NOMO-1 treated with dmso at 0.1 percent for 144 hours (cell line): ENCODE measurements around the gene ANKS1B.
"Not testable (repeated sequence)": the region's sequence is repeated elsewhere in the genome, so short reads cannot be mapped to it uniquely, and the experiment has no call there.

ENCODE experiments used
- DNase-seq: peaks from one replicate; lab custom pipeline; 2025; ENCODE audit not compliant: unreplicated experiment; lab: John Stamatoyannopoulos, UW

ANKS1B gene

DNA sequence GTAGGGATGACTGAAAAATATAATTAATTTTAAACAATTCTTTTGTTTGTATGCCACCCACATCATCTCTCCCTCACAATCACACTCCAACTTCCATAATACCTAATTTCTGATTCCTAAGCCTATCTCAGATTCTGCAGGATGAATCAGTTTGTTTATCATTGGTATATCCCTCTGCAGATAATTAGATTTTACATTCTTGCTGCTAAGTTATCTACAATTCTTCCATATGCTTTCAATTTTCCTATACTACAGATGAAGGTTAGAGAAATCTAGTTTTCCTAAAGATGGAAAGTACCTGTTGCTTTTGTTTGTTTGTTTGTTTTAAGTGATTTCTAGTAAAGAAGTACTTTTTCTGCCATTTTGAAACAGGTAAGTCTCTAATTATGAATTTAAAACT, 105.3 kb downstream of the ANKS1B start:
- no peak for DNase-seq

DNA sequence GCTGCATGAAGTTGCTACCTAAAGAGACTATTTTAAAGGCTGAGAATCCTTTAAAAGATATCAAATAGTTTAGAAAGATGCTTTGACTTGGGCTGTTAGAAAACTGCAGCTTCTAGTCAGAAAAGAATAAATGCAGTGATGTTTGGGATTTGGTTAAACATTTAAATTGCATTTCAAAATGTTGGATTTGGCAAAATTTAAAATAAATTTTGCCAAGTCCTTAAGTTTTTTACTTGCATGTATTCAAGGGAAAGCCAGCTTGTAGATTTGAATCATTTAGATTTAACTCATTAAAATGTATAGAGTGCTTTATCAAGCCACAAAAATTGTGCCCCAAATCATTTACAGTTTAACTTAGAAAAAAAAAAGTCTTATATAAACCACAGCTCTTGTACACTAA, 109.7 kb downstream of the ANKS1B start:
- no peak for DNase-seq

DNA sequence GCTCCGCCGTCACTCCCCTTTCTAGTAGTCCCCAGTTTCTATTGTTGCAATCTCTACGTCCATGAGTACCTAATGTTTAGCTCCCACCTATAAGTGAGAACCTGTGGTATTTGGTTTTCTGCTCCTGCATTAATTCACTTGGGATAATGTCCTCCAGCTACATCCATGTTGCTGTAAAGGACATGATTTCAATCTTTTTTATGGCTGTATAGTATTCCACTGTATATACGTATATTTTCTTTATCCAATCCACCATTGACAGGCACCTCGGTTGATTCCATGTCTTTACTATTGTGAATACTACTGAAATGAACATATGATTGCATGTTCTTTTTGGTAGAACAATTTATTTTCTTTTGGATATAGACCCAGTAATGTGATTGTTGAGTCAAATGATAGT, 114.7 kb downstream of the ANKS1B start:
- DNase-seq: no peak

DNA sequence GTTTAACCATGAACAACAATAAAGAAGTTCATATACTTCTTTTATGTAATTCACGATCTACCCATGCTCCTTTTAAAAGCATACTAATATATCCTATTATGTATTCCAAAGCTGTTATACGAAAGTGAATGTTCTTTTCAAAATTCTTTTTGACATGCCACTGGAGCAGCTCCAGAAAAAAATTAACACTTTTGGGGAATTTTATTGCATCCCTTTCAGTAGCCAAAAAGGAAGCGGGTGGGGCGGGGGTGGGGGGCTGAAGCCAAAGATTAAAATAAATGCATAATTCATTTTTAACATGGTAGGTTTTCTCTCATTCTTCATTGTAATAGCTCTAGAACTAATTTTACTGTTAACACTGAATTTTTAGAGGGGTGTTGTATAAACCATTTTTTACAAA, 123.0 kb downstream of the ANKS1B start:
- DNase-seq: no peak

DNA sequence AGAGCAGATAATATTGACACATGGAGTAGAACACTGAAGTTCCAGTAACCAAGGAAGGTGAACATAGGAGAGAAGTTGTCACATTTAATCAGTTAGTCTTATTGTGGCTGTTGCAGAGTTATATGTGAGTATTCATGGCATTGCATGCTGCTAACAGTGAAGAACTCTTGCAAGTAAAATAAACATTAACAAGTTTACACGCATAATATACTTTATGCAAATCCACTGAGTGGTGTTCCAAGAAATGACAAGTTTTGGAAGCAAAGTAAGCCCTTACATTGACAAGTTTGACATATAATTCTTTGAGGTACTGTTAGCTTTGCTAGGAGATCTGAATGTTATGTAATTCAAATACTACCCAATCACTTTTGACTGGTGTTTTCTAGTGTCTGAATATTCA, 125.6 kb downstream of the ANKS1B start:
- DNase-seq: no peak

DNA sequence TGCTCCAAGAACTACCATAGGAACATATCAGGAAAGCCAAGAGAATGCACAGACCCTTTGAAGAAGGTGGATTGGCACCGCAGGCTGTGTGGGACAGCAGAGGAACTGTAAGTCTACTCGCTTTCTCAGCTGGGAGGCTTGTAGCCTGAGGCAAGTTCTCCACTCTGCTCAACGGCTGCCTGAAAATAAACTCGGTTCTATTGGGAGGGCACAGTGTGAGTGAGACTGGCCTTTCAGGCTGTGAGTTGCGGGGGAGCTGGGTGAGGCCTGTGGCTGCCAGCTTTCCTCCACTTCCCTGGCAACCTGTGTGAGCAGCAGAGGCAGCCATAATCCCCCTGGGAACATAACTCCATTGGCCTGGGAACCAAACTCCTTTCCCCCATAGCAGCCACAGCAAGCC, 132.1 kb downstream of the ANKS1B start:
- DNase-seq: no peak

DNA sequence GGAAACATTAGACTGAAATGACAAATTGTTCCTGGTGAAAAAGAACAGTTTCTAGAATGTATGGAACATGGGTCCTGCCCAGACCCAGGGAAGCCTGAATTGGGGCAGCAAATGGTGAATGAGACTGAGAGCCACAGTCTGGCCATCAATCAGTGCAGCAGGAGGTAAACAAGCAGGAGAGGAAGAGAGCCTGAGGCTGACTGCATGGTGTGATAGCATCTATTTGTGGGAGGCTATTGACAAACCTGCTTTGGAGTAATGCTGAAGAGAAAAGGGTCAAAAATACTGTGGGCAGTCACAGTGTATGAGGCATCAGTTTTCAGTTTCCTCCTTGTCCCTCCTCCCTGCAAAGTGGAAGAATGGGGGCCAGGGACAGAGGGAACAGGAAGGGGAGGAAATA, 136.8 kb downstream of the ANKS1B start:
- no peak for DNase-seq

DNA sequence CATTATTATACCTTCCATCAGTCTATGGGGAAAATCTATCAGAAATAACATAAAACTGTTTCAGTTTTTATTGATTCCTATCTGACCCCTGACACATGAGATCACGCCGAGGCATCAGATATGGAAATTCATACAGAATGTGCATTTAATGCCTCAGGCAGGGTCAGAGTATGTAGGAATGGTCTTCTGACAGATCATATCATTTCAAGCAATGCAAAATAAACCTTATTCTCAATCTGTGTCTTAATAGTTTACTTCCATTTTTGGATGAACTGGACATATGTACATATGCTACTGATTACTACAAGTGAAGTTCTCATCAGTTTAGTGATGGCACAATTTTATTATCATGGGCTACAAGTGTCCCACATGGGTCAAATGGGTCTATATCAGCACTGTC, 150.0 kb downstream of the ANKS1B start:
- no peak for DNase-seq

DNA sequence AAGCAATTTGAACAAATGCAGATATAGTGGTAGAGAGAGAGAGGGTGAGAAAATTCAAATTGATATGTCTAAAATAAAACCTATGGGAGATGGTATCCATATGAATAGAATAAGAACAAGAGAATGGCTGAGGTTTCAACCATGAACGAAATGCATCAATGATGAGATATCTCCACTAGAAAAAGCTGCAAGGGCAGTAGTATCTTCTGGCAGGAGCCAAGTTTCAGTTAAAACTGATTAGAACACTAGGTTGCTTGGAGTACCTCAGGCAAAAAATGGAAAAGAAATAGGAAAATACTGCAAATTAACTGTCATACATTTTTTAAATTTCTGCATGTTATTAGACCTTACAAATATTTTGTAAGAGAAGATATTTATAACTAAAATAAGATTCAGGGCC, 151.3 kb downstream of the ANKS1B start:
- DNase-seq: no peak

DNA sequence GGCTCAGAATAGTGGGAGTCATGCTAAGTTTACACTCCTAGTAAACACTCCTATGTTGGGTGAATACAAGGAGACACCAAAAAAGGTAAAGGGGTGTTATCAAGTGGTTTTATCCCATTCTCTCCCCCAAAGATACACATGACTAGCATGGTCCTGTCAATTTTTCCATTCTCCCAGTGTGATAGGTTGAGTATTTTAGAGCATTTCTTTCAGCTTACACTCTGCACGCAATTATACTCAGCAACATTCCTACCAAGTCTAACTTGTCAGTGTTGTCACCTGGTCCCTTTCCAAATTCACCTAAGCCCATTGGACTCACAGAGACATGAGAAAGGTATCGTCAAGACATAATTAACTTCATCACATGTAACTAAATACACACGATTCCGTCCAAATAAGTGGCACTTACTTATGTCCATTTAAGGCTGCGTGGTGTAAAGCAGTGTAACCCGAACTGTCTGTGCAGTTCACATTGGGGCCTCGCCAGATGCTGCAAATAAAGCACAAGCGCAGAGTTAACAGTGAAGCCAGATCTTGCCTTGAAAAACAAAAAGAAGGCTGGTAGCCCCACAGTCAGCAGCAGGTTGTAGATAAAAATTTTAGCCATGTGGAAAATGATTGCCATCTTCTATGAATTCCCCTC, 159.7 kb downstream of the ANKS1B start:
- no peak for DNase-seq

DNA sequence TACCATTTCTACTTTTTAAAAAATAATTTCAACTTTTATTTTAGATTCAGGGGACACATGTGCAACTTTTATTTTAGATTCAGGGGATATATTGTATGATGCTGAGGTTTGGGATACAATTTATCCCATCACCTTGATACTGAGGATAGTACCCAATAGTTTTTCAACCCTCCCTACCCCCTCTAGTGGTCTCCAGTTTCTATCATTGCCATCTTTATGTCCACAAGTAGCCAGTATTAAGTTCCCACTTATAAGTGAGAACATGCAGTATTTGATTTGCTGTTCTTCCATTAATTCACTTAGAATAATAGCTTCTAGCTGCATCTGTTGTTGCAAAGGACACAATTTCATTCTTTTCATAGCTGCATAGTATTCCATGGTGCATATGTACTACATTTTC, 162.5 kb downstream of the ANKS1B start:
- no peak for DNase-seq

DNA sequence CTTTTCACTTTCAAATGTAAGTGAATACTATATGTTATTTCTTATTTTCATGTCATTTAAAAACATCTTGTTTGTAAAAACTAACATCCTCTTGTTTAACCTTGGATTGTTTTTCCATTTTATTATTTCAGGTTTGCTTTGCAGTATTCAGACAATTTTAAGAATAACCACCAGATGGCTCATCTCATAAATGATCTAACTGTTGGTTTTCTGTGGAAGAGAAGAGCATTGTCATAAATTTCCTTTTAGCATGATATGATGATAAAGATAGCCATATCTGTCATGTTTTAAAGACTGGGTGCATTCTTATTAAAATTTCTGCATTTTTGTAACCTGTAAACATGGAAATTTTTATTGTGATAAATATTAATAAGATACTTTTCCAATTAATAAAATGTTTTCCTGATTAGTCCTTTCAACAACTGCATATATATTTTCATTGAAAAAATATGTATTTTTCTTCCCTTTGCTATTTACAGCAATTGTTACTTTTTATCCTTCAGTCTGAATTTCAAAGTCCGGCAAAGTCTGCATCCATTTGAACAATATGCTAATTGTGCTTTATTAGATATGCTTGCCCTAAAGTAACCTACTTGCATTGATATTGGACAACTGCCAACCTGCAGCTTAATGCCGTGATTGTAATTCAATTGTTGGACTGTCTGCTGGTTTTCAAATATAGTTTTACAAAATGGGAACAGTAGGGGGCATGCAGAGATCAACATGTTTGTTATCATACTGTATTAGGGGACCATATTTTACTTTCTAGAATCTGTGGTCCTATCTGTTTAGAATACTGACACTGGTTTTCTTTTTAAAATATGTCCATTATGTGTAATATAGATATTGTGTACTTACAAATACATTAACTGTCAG, 173.8 kb downstream of the ANKS1B start:
- DNase-seq: no peak

DNA sequence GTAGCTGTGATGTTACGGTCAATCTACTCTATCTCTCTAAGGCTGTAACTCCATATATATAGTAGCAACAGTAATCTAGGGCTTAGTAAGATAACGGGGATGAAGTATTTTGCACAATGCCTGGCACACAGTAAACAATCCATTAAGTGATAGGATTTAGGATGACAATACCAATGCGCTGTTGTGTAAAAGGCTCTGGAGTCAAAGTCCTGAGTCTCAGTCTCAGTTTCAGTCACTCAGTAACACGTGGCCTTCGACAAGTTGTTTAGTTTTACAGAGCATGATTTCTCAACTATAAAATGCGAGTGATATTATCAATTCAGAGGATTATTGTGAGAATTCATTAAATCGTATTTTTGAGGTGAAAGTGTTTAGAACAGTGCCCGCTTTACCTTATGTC, 174.8 kb downstream of the ANKS1B start:
- no peak for DNase-seq

DNA sequence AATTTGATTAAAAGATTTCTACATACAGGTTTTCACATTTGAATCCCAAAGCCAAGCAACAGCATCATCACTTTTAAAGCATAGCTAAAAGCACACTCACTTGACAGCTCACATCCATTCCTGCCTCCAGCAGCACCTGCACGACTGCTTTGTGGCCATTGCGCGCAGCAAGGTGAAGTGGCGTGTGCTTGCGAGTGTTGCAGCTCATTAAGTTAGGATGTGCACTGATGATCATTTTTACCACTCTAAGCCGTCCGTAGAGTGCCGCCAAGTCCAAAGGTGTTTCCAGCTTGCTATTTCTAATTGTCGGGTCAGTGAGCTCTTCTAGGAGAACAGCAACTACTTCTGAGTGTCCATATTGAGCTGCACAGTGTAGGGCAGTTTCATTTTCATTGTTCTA, 178.4 kb downstream of the ANKS1B start:
- DNase-seq: no peak

DNA sequence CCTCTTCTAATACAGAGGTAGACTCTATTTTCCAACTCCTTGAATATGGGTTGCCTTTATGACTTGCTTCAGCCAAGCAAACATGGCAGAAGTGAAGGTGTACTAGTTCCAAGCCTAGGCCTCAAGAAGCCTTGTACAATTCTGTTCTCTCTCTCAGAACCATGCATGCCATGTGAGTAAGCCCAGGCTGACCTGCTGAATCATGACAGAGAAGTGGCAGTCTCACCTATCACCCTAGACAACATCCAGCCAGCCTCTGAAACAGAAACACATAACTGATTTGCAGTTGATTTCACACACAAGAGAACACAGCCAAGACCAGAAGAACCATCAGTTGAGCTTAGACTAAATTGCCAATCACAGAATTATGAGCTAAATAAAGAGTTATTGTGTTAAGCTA, 180.0 kb downstream of the ANKS1B start:
- no peak for DNase-seq

DNA sequence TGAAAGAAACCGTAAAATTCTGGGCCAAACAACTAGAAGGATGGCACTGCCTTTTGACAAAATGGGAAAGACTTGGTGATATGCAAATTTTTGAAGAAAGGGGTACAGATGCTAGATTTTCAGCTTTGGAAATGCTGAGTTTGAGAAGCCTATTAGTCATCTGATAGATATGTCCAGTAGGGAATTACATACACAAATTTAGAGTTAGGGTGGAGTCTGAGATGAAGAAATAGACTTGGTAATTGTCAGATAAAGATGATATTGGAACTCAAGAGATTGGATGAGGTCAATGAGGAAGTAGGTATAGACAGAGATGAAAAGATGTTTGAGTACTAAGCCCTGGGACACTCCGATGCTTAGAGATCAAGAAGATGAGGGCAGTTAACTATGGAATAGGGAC, 184.1 kb downstream of the ANKS1B start:
- DNase-seq: no peak

DNA sequence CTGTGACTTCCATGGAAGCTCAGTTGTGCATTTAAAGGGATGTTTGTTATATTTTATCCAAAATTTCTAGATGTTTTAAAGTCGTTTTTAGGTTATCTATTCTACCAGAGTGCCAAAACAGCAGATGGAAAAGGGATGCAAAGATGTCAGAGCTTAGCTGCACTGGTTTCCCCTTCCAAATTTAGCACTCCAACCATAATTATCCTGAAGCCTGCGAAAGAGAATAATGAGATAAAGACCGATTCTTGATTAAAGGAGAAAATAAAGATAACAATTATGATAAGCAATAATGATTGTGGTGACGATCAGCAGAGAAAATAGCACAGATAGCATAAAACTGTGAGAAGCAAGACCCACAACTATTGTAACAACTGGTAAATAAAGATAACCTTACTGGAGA, 186.8 kb downstream of the ANKS1B start:
- not testable (repeated sequence) for DNase-seq

DNA sequence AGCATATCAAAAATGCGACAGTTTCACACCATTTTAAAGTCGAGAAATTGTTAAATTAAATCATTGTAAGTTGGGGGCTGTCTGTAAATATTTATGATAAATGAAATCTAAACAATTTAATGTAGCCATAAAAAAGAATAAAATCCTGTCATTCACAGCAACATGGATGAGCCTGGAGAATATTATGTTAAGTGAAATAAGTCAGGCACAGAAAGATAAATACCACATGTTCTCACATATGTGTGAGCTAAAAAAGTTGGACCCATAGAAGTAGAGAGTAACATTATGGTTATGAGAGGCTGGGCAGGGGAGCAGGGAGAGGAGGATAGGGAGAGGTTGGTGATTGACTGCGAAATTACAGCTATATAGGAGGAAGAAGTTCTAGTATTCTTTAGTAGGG, 201.3 kb downstream of the ANKS1B start:
- no peak for DNase-seq

DNA sequence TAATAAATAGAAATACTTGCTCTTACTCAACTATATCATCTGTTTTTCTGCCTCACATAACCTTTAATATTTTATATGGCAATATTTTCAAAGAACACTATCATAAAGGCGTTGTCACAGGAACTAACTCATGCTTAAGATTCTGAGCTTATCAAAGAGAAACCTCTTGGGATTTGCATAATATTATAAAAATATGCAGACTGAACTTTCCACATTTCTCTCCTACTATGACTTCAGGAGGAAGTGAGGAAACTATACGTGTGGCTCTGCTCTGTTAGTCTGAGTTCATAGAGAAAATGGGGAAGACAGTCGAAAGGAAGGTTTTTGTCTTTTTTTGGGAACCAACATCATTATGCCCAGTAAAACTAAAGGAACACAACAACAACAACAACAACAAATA, 212.5 kb downstream of the ANKS1B start:
- no peak for DNase-seq

DNA sequence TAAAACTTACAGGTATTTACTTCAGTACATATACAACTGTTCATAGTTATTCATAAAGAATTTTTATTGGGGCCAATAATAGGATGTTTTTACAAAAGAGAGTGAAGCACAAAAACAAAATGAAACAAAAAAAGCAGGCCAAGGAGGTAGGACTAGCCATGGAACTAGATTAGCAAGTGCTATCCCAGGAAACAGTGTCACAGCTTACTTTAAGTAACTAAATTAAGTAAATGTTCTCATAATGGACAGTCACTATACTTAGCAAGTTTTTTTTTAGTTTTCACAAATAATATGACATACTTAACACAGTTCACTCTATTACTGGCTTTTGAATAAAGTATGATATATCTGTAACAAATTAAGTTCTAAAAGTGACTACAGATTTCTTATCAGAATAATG, 213.1 kb downstream of the ANKS1B start:
- no peak for DNase-seq

DNA sequence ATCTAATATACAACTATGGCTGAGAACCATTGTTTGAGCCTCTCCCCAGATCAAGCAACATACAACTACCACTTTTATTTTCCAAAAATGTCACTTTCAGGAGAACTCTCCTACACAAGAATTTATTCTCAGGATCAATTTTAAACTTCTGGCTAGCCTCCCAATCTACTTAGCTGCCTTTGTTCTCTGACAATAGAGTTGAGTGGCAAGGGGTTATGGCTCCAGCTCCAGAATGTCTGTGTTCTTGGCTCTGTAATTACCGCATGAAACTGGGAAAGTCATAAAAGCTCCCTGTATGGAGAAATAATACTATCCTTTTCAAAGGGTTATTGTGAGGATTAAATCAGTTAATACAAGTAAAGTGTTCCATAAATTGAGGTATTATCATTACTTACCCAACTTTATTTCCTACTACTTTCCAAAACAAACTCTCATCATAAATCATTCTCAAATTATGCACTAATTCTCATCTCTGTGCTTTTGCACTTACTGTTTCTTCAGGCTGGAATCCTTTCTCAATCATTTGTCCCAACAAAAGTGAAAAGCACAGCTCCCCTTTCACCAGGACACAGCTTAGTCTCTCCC, 215.2 kb downstream of the ANKS1B start:
- DNase-seq: no peak

DNA sequence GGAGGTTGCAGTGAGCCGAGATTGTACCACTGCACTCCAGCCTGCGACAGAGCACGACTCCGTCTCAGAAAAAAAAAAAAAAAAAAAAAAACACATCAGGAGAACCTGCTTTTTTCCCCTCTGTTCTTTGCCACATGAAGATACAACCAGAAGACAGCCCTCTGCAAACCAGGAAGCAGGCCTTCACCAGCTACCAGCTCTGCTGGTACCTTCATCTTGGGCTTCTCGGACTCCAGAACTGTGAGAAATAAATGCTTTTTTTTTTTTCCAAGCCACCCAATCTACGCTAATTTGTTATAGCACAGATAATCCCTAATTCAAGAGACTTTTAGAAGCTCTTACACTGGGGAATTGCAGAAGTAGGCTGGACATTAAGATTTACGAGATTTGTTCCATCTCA, 216.0 kb downstream of the ANKS1B start:
- no peak for DNase-seq
